Liver (tissue), 9 donors: ENCODE measurements around the gene CCDC33. TPM values are rescaled to one million over a fixed set of nuclear protein-coding genes. Genes with fewer than 3 reads are reported as not detected.

Experiments used
- DNase-seq: peaks from one replicate; pipeline ENCODE4 v3.0.0-alpha.2; 2017; ENCODE audit warnings: low spot score
- H3K27ac ChIP-seq, 2 donors: one replicate each; pipeline ENCODE4 v1.7.0; 2013; ENCODE audit warnings: inconsistent platforms in 2 of 2, low read length in 2 of 2, control low read depth in 1 of 2, low read depth in 1 of 2, mild to moderate bottlenecking in 1 of 2
- H3K27me3 ChIP-seq, 4 donors: one replicate each; pipeline versions ENCODE4 v1.6.1 to v1.7.0; 2013; ENCODE audit warnings: low read length in 3 of 4, inconsistent platforms in 1 of 4, mild to moderate bottlenecking in 1 of 4, moderate library complexity in 1 of 4; ENCODE audit not compliant: control insufficient read depth in 4 of 4, insufficient read depth in 4 of 4
- H3K36me3 ChIP-seq, 4 donors: one replicate each; pipeline versions ENCODE4 v1.6.1 to v1.7.0; 2013; ENCODE audit warnings: low read length in 3 of 4, mild to moderate bottlenecking in 3 of 4, low read depth in 1 of 4, moderate library complexity in 1 of 4; ENCODE audit not compliant: control insufficient read depth in 4 of 4, insufficient read depth in 3 of 4
- H3K4me1 ChIP-seq, 4 donors: one replicate each; pipeline versions ENCODE4 v1.6.1 to v1.7.0; 2013; ENCODE audit warnings: low read length in 3 of 4, mild to moderate bottlenecking in 3 of 4, moderate library complexity in 1 of 4; ENCODE audit not compliant: control insufficient read depth in 4 of 4, insufficient read depth in 4 of 4
- H3K4me3 ChIP-seq, 3 donors: one replicate each; pipeline versions ENCODE4 v1.6.1 to v1.7.0; 2013; ENCODE audit warnings: low read length in 3 of 3, control low read depth in 1 of 3, low read depth in 1 of 3, mild to moderate bottlenecking in 1 of 3
- H3K9ac ChIP-seq, 2 donors: one replicate each; pipeline ENCODE4 v1.7.0; 2013; ENCODE audit warnings: low read length in 2 of 2, mild to moderate bottlenecking in 2 of 2, moderate library complexity in 2 of 2, control low read depth in 1 of 2, low read depth in 1 of 2
- H3K9me3 ChIP-seq, 4 donors: one replicate each; pipeline versions ENCODE4 v1.6.1 to v1.7.0; 2013; ENCODE audit warnings: low read length in 3 of 4; ENCODE audit not compliant: control insufficient read depth in 4 of 4
- FOXA1 ChIP-seq: IDR thresholded peaks from 2 replicates; pipeline ENCODE4 v1.6.1; 2016; ENCODE audit warnings: antibody characterized with exemption
- FOXA2 ChIP-seq: IDR thresholded peaks from 2 replicates; pipeline ENCODE4 v1.6.1; 2016; ENCODE audit warnings: antibody characterized with exemption
- GABPA ChIP-seq, 2 donors: IDR thresholded peaks in 1 of 2; conservative IDR thresholded peaks in 1 of 2; 2 replicates each; pipeline ENCODE4 v1.6.1; 2016; ENCODE audit warnings: antibody characterized with exemption in 2 of 2, mild to moderate bottlenecking in 1 of 2, moderate library complexity in 1 of 2
- HNF4G ChIP-seq: IDR thresholded peaks from 2 replicates; pipeline ENCODE4 v1.6.1; 2016; ENCODE audit warnings: antibody characterized with exemption
- JUND ChIP-seq, 2 donors: IDR thresholded peaks; 2 replicates each; pipeline ENCODE4 v1.6.1; 2016; ENCODE audit warnings: antibody characterized with exemption in 2 of 2
- RAD21 ChIP-seq, 2 donors: IDR thresholded peaks; 2 replicates each; pipeline ENCODE4 v1.6.1; 2016; ENCODE audit warnings: antibody characterized with exemption in 2 of 2, mild to moderate bottlenecking in 2 of 2
- RXRA ChIP-seq, 2 donors: IDR thresholded peaks; 2 replicates each; pipeline ENCODE4 v1.6.1; 2017 to 2018; ENCODE audit warnings: antibody characterized with exemption in 2 of 2, mild to moderate bottlenecking in 1 of 2
- TAF1 ChIP-seq: conservative IDR thresholded peaks from 2 replicates; pipeline ENCODE4 v1.6.1; 2016; ENCODE audit warnings: antibody characterized with exemption, mild to moderate bottlenecking
- YY1 ChIP-seq: IDR thresholded peaks from 2 replicates; pipeline ENCODE4 v1.6.1; 2016; ENCODE audit warnings: antibody characterized with exemption, mild to moderate bottlenecking
- whole genome bisulfite sequencing: extraction: QIAGEN DNeasy Blood & Tissue Kit; methylation state at CpG from one replicate; pipeline ENCODE4 v1.1.7; 2013; 5-methylcytosine and 5-hydroxymethylcytosine counted together
- polyA plus RNA-seq, 2 donors: library from polyadenylated mRNA; stranded (reverse) in 1 of 2; unstranded in 1 of 2; fragments of 200-250 nt in 1 of 2; fragments of >200 nt in 1 of 2; fragmentation: Nextera tagmentation in 1 of 2; extraction: Ambion mirVana in 1 of 2; gene quantifications; one replicate each; pipeline versions ENCODE4 v1.2.1 to v1.2.3, GENCODE V29; 2013 to 2015
- total RNA-seq, 2 donors: library from RNA; depleted of rRNA; stranded (reverse); fragments of >200 nt; gene quantifications; one replicate each; pipeline ENCODE4 v1.2.3, GENCODE V29; 2014
- TF ChIP-seq, protein P1 (sequence below): IDR thresholded peaks from 2 replicates; pipeline ENCODE4 v1.6.1; 2016; ENCODE audit warnings: antibody characterized with exemption
- TF ChIP-seq, protein P2 (sequence below): IDR thresholded peaks from 2 replicates; pipeline ENCODE4 v1.6.1; 2016; ENCODE audit warnings: antibody characterized with exemption
- TF ChIP-seq, protein P3 (sequence below): IDR thresholded peaks from 2 replicates; pipeline ENCODE4 v1.6.1; 2016; ENCODE audit warnings: antibody characterized with exemption, mild to moderate bottlenecking
- TF ChIP-seq, protein P4 (sequence below): fragments of 150-350 bp; IDR thresholded peaks from 2 replicates; pipeline ENCODE4 v1.5.1; 2017; ENCODE audit warnings: improper control_type of control experiment, low read depth, low read length; ENCODE audit not compliant: missing input control
- TF ChIP-seq, protein P5 (sequence below): IDR thresholded peaks from 2 replicates; pipeline ENCODE4 v1.6.1; 2016; ENCODE audit warnings: antibody characterized with exemption
- donor health status: healthy.
- donor health status: healthy.
- donor health status: healthy.
- donor health status: healthy.
- donor health status: healthy.

CCDC33 gene
- total and polyA plus RNA-seq, 4 donors: not detected

DNA sequence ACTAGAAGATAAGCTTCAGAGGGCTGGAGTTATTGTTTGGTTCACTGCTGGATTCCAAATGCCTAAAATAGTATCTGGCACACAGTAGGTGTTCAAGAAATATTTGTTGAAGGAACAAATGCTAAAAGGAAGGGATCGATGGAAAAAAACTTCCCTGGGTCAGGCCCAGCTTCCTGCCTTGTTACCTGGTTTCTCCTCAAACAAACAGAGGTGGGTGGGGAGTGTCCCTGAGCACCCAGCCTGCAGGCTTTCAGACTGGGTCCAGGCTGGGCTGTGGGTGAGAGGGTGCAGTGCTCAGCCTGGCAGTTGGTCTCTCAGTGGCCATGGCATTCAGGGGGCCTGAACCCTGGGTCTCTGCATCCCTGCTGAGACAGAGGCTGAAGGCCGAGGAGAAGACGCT is 19.2 kb upstream of the CCDC33 start (continued):
- TF ChIP-seq, protein P1, sequence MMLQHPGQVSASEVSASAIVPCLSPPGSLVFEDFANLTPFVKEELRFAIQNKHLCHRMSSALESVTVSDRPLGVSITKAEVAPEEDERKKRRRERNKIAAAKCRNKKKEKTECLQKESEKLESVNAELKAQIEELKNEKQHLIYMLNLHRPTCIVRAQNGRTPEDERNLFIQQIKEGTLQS: no peak

DNA sequence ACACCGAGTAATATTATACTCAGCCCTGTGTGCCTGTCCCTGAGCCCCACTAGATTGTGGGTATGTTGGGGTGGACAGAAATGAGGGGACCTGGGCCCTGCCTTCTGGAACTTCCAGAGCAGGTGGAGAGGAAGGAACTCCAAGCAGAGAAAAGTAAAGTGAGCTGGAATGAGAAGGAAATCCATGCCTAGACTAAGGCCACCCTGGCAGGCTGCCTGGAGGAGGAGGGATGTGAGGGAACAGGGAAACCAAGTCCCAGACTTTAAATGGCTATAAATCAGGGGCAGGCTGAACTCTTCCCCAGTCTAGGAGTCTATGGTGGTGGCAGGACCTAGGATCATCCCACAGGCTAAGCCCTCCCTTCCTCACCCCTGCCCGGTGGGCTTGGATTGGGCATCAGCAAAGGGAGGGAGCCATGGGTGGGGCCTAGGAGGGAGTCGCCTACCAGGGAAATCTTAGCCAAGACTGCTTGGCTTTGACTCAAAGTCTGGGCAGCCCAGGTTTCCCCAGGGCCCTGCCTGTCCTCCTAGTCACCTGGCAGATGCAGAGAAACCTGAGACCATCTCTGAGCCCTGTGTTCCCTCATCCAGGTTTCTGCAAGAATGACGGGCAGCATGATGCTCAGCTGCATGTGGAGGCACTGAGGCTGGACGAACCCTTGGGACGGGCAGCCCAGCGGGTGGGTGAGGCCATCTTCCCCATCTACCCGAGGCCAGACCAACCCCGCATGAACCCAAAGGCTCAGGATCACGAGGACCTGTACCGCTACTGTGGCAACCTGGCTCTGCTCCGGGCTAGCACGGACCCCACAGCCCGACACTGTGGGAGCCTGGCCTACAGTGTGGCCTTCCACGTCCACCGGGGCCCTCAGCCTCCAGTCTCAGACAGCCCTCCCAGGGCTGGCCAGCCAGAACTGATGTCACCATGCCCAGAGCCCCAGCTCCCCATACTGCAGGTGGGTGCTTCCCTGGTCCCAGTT is 17.9 kb upstream of the CCDC33 start:
- peaks cover 0 to 4% (median 3%) of the 10 kb centered on the region in 4 donors for H3K27me3 ChIP-seq
- no peaks in the 10 kb centered on the region for H3K36me3 ChIP-seq
- no peaks in the 10 kb centered on the region for H3K9me3 ChIP-seq
- no peak for DNase-seq
- TF ChIP-seq TAF1 (no peak), JUND (IDR thresholded peaks at IDR 0.05) (no peak), GABPA (IDR thresholded peaks at IDR 0.05 in 1 of 2, conservative IDR thresholded peaks at IDR 0.05 in 1 of 2) (no peak), RXRA (IDR thresholded peaks at IDR 0.05) (no peak), HNF4G (no peak), YY1 (no peak), FOXA2 (no peak), RAD21 (IDR thresholded peaks at IDR 0.05) (no peak), FOXA1 (no peak)
- TF ChIP-seq, protein P2, sequence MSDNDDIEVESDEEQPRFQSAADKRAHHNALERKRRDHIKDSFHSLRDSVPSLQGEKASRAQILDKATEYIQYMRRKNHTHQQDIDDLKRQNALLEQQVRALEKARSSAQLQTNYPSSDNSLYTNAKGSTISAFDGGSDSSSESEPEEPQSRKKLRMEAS: no peak
- TF ChIP-seq, protein P1: no peak
- TF ChIP-seq, protein P3, sequence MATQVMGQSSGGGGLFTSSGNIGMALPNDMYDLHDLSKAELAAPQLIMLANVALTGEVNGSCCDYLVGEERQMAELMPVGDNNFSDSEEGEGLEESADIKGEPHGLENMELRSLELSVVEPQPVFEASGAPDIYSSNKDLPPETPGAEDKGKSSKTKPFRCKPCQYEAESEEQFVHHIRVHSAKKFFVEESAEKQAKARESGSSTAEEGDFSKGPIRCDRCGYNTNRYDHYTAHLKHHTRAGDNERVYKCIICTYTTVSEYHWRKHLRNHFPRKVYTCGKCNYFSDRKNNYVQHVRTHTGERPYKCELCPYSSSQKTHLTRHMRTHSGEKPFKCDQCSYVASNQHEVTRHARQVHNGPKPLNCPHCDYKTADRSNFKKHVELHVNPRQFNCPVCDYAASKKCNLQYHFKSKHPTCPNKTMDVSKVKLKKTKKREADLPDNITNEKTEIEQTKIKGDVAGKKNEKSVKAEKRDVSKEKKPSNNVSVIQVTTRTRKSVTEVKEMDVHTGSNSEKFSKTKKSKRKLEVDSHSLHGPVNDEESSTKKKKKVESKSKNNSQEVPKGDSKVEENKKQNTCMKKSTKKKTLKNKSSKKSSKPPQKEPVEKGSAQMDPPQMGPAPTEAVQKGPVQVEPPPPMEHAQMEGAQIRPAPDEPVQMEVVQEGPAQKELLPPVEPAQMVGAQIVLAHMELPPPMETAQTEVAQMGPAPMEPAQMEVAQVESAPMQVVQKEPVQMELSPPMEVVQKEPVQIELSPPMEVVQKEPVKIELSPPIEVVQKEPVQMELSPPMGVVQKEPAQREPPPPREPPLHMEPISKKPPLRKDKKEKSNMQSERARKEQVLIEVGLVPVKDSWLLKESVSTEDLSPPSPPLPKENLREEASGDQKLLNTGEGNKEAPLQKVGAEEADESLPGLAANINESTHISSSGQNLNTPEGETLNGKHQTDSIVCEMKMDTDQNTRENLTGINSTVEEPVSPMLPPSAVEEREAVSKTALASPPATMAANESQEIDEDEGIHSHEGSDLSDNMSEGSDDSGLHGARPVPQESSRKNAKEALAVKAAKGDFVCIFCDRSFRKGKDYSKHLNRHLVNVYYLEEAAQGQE: no peak
- TF ChIP-seq, protein P4, sequence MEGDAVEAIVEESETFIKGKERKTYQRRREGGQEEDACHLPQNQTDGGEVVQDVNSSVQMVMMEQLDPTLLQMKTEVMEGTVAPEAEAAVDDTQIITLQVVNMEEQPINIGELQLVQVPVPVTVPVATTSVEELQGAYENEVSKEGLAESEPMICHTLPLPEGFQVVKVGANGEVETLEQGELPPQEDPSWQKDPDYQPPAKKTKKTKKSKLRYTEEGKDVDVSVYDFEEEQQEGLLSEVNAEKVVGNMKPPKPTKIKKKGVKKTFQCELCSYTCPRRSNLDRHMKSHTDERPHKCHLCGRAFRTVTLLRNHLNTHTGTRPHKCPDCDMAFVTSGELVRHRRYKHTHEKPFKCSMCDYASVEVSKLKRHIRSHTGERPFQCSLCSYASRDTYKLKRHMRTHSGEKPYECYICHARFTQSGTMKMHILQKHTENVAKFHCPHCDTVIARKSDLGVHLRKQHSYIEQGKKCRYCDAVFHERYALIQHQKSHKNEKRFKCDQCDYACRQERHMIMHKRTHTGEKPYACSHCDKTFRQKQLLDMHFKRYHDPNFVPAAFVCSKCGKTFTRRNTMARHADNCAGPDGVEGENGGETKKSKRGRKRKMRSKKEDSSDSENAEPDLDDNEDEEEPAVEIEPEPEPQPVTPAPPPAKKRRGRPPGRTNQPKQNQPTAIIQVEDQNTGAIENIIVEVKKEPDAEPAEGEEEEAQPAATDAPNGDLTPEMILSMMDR: no peak
- TF ChIP-seq, protein P5, sequence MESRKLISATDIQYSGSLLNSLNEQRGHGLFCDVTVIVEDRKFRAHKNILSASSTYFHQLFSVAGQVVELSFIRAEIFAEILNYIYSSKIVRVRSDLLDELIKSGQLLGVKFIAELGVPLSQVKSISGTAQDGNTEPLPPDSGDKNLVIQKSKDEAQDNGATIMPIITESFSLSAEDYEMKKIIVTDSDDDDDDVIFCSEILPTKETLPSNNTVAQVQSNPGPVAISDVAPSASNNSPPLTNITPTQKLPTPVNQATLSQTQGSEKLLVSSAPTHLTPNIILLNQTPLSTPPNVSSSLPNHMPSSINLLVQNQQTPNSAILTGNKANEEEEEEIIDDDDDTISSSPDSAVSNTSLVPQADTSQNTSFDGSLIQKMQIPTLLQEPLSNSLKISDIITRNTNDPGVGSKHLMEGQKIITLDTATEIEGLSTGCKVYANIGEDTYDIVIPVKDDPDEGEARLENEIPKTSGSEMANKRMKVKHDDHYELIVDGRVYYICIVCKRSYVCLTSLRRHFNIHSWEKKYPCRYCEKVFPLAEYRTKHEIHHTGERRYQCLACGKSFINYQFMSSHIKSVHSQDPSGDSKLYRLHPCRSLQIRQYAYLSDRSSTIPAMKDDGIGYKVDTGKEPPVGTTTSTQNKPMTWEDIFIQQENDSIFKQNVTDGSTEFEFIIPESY: no peak
- H3K9ac ChIP-seq: no peak overlapping the region
- H3K27ac ChIP-seq: no peak overlapping the region
- 89% methylated on average over 16 of the region's 16 CpGs for WGBS
- no peak overlapping the region for H3K4me3 ChIP-seq
- H3K4me1 ChIP-seq: no peaks in the 10 kb centered on the region
